HG03439 (cell line): ENCODE data around the gene COQ8A.
"Not testable (repeated sequence)": the region's sequence is repeated elsewhere in the genome, so short reads cannot be mapped to it uniquely, and the experiment has no call there.

Source experiments
- ATAC-seq: cut with Tn5 transposase; IDR thresholded peaks from one replicate; pipeline ENCODE4 v1.9.1; 2021; ENCODE audit warnings: mild to moderate bottlenecking, moderate library complexity; ENCODE audit not compliant: unreplicated experiment

COQ8A gene

DNA sequence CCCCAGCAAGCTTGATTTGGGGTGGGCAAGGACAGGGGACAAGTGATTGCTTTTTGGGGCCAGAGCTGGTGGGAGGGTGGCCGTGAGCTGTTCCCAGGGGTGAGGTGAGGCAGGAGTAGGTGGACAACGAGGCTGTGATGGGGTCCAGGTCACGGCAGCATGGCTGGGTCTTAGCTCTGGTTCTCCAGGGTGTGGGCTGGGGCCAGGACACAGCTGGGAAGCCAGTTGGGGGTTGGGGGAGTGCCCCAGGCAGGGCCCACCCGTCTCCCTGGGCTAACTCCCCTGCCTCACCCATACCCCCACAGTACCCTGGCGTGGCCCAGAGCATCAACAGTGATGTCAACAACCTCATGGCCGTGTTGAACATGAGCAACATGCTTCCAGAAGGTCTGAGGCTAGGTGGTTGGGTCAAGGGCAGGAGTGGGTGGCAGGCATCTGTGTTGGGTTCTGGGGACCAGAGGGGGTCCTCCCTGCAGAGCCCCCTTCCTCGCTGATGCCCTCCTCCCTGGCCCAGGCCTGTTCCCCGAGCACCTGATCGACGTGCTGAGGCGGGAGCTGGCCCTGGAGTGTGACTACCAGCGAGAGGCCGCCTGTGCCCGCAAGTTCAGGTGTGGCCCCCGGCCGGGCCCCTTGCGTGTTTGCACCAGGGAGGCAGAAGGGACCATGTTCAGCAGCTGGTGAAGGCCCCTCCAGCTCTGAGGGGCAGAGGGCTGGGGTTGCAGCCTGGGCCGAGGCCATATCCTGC, 43.3 kb downstream of the COQ8A start:
- ATAC-seq: no peak

- no peak for ATAC-seq
Measured at GRCh38 chr1:226983992-226984364, 43.9 kb downstream of the COQ8A start.

- no peak for ATAC-seq
Measured at GRCh38 chr1:226984521-226985238, 44.6 kb downstream of the COQ8A start.

- ATAC-seq: no peak
Measured at GRCh38 chr1:226985239-226985838, 45.2 kb downstream of the COQ8A start.

DNA sequence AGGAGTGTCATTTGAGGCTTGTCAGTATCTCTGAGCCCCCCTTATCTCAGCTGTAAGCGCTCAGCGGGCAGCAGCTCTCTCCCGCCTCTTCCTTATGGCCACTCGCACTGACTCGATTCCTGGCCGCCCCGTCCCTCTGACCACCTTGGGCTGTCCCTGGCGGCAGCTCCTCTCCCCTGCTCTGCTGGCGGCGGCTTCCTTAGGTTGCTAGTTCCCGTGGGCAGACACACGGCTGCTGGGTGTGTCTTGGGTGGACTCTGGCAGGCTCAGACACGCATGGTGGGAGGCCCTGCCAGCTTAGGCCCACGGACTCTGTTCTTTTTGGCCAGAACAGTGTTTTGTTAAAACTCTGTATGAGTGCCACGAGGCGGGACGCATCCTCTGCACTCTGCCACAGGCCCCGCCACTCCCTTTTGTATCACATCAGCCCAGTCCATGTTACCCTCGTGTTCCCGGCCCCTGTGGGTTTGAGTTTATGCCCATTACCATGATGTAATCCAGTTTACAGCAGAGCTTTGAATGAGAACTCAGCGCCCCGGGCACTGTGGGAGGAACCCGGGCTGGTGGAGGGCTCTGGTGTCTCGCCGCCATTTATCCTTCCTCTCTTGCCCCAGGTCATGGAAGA, 45.9 kb downstream of the COQ8A start:
- no peak for ATAC-seq

- ATAC-seq: no peak
Measured at GRCh38 chr1:226986496-226987178, 46.5 kb downstream of the COQ8A start.

DNA sequence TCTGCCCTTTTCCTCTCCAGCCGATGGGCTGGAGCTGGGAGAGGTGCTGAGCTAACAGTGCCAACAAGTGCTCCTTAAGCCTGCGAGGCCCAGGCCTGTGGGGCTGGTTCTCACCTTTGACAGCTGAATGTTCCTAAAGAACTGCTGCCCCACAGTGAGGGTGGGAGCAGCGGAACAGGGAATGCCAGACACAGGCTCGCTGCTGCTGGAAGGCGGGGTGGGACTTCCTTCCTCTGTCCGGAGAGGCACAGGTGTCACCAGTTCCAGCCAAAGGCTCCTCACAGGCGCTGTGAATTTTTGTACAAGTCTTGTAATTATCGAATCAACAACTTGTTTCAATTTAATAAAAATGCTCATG, 47.1 kb downstream of the COQ8A start:
- no peak for ATAC-seq

GRCh38 chr1:226987623-226988333, 47.7 kb downstream of the COQ8A start:
- no peak for ATAC-seq

DNA sequence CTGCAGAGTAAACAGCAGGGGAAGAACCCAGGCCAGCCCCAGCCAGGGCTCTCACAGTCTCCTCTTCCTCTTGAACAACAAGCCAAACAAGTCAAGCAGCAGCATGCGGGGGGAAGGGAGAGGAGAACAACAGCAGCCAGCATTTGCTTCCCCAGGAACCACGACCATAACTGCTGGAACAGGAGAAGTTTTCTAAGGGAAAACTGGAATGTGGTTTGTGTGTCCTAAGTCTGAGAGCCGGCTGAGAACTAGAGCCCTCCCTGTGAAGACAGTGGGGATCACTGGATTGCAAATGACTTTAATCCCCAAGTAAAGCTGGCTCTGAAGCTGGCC, 48.2 kb downstream of the COQ8A start:
- ATAC-seq: no peak

GRCh38 chr1:226989085-226989920, 49.2 kb downstream of the COQ8A start:
- ATAC-seq: no peak

- peak; percentile 59 for ATAC-seq
Measured at GRCh38 chr1:226990133-226990716, 50.1 kb downstream of the COQ8A start.

- no peak for ATAC-seq
Measured at GRCh38 chr1:226991920-226992319, 51.8 kb downstream of the COQ8A start.

DNA sequence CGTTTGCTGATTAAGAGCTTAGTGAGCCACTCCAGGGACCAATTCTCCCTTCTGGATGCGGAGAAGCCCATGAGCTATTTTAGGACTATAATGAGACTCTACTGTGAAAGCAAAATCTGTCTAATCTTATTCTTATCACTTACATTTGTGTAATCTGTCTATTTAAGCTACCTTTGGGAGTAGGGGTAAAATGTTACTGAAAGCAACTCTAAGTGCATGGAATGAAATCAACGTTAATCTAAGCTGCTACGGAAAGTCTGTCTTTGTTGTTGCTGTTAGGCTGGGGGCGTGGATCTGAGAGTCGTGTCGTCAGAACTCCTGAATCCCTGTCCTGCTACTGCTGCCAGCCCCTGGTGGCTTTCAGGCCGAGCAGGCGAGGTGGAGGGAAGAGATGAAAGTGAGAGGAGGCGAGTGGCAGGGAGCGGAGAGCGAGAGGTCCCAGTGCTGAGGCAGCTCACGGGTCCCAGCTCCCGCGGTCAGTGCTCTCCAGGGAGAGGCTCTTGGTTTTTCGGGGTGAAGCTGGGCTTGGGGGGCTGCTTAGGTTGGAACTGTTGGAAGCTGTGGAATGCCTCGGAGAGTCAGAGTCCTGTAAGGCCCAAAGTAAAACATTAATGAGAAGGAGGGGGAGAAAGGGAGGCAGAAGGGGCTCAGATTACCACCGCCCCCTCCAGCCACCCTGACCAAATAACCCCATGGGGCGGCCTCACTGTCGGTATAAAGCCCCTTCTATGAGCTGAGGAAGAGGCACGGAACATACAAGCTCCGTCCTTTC, 53.9 kb downstream of the COQ8A start:
- no peak for ATAC-seq

- ATAC-seq: no peak
Measured at GRCh38 chr1:226994586-226995364, 54.7 kb downstream of the COQ8A start.

GRCh38 chr1:226995365-226996332, 55.6 kb downstream of the COQ8A start:
- ATAC-seq: peak; percentile 98

DNA sequence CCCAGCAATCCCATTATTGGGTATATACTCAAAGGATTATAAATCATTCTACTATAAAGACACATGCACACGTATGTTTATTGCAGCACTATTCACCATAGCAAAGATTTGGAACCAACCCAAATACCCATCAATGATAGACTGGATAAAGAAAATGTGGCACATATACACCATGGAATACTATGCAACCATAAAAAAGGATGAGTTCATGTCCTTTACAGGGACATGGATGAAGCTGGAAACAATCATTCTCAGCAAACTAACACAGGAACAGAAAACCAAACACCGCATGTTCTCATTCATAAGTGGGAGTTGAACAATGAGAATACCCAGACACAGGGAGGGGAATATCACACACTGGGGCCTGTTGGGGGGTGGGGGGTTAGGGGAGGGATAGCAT, 59.5 kb downstream of the COQ8A start:
- ATAC-seq: not testable (repeated sequence)
